NCI-H2227 (cell line): ENCODE results near the gene PCDHB4.
"Not testable (repeated sequence)": the region's sequence is repeated elsewhere in the genome, so short reads cannot be mapped to it uniquely, and the experiment has no call there.

Experiments
- DNase-seq: peaks from one replicate; lab custom pipeline; 2025; ENCODE audit not compliant: unreplicated experiment; lab: John Stamatoyannopoulos, UW

PCDHB4 gene

GRCh38 chr5:141121563-141121962 is at the start of gene PCDHB4:
PCDHB4 (plus strand) TSS chr5:141121818; CDS start chr5:141121999, 181 bp downstream.
- peak; percentile 80 for DNase-seq

- peak; percentile 33 for DNase-seq
Measured at GRCh38 chr5:141077826-141078225, 43.8 kb upstream of the PCDHB4 start.

- no peak for DNase-seq
Measured at GRCh38 chr5:141082228-141082627, 39.4 kb upstream of the PCDHB4 start.

- DNase-seq, result peak; percentile 70
Measured at GRCh38 chr5:141084487-141084989, 37.1 kb upstream of the PCDHB4 start.

GRCh38 chr5:141094481-141095262 is 26.9 kb upstream of the PCDHB4 start, which contains the start of gene PCDHB2:
PCDHB2 (plus strand) TSS chr5:141094615; CDS start chr5:141094791, 176 bp downstream.
- peak; percentile 76 for DNase-seq

- no peak for DNase-seq
Measured at GRCh38 chr5:141095263-141095641, 26.4 kb upstream of the PCDHB4 start.

GRCh38 chr5:141096181-141096580 is 25.4 kb upstream of the PCDHB4 start:
- not testable (repeated sequence) for DNase-seq

- not testable (repeated sequence) for DNase-seq
Measured at GRCh38 chr5:141096586-141096985, 25.0 kb upstream of the PCDHB4 start.

- DNase-seq, result no peak
Measured at GRCh38 chr5:141100243-141100805, 21.3 kb upstream of the PCDHB4 start, which contains the start of gene PCDHB3. PCDHB3 (plus strand) TSS chr5:141100473; CDS start chr5:141100650, 177 bp downstream.

- no peak for DNase-seq
Measured at GRCh38 chr5:141101059-141101458, 20.6 kb upstream of the PCDHB4 start.

- DNase-seq, result not testable (repeated sequence)
Measured at GRCh38 chr5:141102070-141102469, 19.5 kb upstream of the PCDHB4 start.

GRCh38 chr5:141102471-141102870 is 19.1 kb upstream of the PCDHB4 start:
- DNase-seq, result not testable (repeated sequence)

GRCh38 chr5:141105350-141105749 is 16.3 kb upstream of the PCDHB4 start:
- no peak for DNase-seq

- DNase-seq, result no peak
Measured at GRCh38 chr5:141119250-141119649, 2.4 kb upstream of the PCDHB4 start.

GRCh38 chr5:141121985-141122384 is 367 bp downstream of the PCDHB4 start:
- peak; percentile 41 for DNase-seq

GRCh38 chr5:141123396-141124135 is 1.9 kb downstream of the PCDHB4 start:
- DNase-seq, result not testable (repeated sequence)

GRCh38 chr5:141127305-141127704 is 5.7 kb downstream of the PCDHB4 start:
- no peak for DNase-seq

- peak; percentile 89 for DNase-seq
Measured at GRCh38 chr5:141135030-141135717, 13.6 kb downstream of the PCDHB4 start, which contains the start of gene PCDHB5. PCDHB5 (plus strand) TSS chr5:141135206; CDS start chr5:141135435, 229 bp downstream.

GRCh38 chr5:141135718-141136266 is 14.2 kb downstream of the PCDHB4 start:
- peak; percentile 28 for DNase-seq

- not testable (repeated sequence) for DNase-seq
Measured at GRCh38 chr5:141137346-141137745, 15.7 kb downstream of the PCDHB4 start.
